GM18508 (cell line): ENCODE measurements around the gene TMEM167B.
A peak's percentile ranks its signal among the peaks of the same experiment; 100 is the strongest.
"Not testable (repeated sequence)": the region's sequence is repeated elsewhere in the genome, so short reads cannot be mapped to it uniquely, and the experiment has no call there.

Source experiments
- ATAC-seq: cut with Tn5 transposase; IDR thresholded peaks from one replicate; pipeline ENCODE4 v1.9.1; 2021; ENCODE audit warnings: moderate number of reproducible peaks; ENCODE audit not compliant: insufficient read depth, unreplicated experiment

Gene TMEM167B

GRCh38 chr1:109090196-109091077 is at the start of gene TMEM167B:
Gene TMEM167B, plus strand, starts transcription at chr1:109090764. Its CDS starts 109 bp downstream, at chr1:109090873.
- peak; percentile 74 for ATAC-seq

- ATAC-seq: peak; percentile 19
Observed at GRCh38 chr1:109040989-109041620, 49.5 kb upstream of the TMEM167B start.

DNA sequence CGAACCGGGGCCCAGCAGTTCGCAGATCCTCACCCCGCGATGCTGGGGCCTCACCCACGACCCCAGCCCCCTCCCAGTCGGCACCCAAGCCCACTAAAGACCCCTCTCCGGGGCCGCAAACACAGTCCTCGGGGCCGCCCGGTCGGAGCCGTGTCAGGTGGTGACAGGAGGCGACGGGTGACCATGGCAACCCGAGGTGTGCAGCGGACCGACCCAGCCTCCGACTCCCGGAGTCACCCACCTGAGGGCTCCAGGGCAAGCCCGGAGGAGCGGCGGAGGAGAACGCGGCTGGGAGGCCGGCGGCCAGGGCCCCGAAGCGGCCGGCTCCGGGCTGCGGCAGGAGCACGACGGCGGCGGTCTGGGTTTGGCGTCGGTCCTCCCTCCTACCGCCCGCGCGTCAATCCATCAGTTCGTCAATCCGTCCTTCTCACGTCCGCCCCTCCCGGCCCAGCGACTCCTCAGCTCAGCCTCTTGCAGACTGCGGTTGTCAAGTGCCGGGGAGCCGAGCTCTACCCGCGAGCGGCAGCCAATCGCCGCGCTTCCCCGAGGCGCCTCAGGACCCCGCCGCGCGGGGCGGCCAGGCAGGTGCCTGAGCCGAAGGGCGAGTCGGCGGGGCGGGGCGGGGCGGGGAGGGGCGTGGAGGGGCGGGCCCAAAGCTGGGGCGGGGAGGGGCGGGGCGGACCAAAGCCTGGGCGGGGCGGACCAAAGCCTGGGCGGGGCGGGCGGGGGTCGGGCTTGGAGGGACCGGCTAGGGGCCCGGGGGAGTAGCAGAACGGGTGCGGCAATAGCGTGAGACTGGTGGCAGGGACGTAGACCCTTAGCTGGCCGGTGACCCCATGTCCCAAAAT is 48.7 kb upstream of the TMEM167B start, which contains the start of gene WDR47:
TSS of gene WDR47 (minus strand) at position 482 of the 848 bp plus-strand sequence. CDS start 18,590 bp downstream, outside the sequence.
- ATAC-seq: peak; percentile 89

DNA sequence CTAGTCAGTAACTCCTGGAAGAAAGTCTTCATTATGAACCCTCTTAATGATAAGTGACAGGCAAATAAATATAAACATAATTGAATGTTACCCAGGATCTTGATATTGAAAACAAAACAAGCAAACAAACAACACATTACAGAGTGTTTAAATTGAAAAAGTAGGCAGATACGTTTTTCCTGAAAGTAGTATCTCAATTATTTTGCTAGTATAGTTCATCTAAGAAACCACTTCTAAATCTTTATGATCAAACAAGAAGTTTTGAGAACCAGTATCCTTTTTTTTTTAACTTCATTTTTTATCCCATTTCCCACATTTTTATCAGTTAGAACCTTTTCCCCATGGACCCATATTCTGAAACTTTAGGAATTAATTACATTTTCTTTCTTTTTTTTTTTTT is 45.0 kb upstream of the TMEM167B start:
- ATAC-seq: no peak

- no peak for ATAC-seq
Observed at GRCh38 chr1:109046671-109047070, 43.9 kb upstream of the TMEM167B start.

- ATAC-seq: no peak
Observed at GRCh38 chr1:109047339-109047738, 43.2 kb upstream of the TMEM167B start.

DNA sequence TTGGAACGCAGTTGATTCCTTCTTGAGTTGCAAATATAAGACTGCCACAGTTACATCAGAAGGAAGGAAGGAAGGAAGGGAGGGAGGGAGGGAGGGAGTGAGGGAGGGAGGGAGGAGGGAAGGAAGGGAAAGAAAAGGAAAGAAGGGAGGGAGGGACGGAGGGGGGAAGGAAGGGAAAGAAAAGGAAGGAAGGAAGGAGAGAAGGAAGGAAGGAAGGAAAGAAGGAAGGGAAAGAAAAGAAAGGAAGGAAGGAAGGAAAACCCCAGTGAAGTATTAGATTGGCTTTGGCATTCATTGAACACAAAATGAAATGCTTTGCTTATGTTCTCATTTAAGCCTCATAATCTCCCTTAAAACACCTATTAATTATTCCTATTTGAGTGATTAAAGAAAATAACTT is 42.2 kb upstream of the TMEM167B start:
- no peak for ATAC-seq

DNA sequence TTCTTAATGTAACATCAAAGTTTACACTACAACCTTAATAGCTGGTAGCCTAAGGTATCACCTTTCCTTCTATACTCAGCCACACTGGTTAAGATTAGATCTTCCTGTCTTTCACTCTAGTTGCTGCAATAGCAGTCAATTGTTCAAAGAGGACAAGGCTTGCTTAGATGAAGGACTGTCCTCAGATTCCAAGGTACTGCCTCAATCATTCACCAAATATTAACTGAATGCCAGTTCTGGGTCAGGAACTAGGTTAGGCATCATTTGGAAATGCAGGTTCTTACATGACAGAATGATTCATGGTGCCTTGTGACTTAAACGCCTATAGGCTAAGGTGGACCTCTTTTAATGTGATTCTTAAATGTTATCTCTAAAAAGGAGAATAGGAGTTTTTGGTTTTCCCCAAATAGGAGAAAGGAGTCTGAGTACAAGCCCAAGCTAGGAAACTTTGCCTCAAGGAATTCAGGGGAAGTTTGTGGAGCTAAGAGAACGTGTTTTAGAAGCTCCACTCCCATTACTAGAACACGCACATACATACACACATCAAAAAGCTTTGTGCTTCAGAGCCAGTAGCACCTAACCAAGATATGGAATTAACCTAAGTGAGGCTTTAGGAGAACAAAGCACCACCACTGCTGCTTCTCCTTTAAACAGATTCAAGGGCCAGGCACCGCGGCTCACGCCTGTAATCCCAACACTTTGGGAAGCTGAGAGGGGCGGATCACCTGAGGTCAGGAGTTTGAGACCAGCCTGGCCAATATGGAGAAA is 40.2 kb upstream of the TMEM167B start:
- no peak for ATAC-seq

DNA sequence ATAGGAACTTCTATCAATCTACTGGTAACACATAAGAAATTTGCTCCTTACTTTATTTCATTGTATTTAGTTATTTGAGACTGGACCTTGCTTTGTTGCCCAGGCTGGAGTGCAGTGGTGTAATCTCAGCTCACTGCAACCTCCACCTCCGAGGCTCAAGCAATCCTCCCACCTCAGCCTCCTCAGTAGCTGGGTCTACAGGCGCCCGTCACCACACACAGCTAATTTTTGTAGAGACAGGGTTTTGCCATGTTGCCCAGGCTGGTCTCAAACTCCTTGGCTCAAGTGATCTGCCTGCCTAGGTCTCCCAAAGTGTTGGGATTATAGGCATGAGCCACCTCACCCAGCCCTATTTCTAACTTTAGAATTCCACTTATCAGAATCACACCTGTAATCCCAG is 38.4 kb upstream of the TMEM167B start:
- not testable (repeated sequence) for ATAC-seq

- ATAC-seq: no peak
Observed at GRCh38 chr1:109056064-109056463, 34.5 kb upstream of the TMEM167B start.

DNA sequence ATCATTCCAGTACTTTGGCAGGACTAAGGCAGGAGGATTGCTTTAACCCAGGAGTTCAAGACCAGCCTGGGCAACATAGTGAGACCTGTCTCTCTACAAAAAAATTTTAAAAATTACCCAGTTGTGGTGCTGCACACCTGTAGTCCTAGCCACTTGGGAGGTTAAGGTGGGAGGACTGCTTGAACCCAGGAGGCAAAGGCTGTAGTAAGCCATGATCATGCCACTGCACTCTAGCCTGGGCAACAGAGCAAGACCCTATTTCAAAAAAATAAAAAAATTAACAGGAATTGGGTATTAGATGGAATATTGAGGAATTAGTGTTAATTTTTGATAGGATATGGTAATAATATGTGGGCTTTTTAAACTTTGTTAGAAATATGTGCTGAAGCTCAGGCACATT is 31.5 kb upstream of the TMEM167B start:
- ATAC-seq: no peak

DNA sequence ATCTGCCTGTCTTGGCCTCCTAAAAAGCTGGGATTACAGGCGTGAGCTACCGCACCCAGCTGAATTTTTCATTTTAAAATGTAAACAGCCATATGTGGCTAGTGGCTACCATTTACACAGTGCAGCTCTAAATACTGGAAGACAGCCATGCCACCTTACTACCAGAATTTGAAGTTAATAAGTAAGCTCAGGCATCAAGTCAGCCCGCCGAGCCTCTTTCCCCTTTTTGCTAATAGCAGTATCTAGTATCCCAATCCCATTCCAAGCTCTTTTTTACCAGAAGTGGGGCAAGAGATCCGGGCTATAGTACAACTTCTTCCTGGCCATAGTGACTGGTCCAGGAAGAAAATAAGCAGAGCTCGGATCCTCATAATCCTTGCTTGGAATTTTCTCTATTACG is 29.9 kb upstream of the TMEM167B start:
- no peak for ATAC-seq

DNA sequence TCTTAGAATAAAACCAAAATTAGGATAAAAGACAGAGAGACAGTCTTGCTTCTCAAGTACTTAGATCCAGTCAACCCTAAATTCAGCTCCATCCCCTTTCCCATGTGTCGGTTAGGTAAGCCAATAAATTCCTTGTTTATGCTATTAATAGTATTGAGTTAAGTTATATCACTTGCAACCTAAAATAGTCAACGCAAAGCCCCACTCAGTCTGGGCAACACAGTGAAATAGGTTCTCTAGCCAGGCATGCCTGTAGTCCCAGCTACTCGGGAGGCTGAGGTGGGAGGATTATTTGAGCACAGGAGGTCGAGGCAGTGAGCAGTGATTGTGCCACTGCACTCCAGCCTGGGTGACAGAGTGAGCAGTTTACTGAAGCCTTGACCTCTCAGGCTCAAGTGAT is 29.4 kb upstream of the TMEM167B start:
- ATAC-seq: no peak

GRCh38 chr1:109065137-109065536 is 25.4 kb upstream of the TMEM167B start:
- ATAC-seq: no peak

DNA sequence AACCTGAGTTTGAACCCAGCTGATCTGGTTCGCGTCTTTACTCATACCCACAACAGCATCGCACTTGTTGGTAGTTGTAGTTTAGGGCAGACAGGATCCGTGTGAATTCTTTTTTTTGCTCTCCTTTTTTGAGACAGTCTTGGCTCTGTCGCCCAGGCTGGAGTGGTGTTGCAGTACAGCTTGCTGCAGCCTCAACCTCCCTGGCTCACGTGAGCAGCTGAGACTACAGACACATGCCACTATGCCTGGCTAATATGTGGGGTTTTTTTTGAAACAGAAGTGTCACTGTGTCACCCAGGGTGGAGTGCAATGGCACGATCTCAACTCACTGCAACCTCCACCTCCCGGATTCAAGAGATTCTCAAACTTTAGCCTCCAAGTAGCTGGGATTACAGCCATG is 22.7 kb upstream of the TMEM167B start:
- ATAC-seq: no peak

GRCh38 chr1:109069294-109069693 is 21.3 kb upstream of the TMEM167B start:
- no peak for ATAC-seq

GRCh38 chr1:109075531-109076490 is 14.8 kb upstream of the TMEM167B start, which contains the start of gene TAF13:
Gene TAF13, minus strand, starts transcription at chr1:109076003. Its CDS starts 56 bp downstream, at chr1:109075947.
- ATAC-seq: peak; percentile 89

DNA sequence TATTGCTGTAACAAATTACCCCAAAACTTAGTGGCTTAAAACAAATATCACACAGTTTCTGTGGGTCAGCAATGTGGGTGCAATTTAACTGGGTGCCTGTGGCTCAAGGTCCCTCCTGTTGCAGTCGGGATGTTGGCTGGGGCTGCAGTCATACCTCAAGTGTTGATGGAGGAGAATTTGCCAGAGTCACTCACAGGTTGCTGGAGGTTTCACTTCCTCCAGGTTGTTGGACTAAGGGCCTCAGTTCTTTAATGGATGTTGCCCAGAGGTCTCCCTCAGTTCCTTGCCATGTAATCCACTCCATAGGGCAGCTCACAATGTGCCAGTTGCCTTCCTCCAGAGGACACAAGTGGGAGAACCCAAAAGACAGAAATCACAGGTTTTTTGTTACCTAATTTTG is 12.2 kb upstream of the TMEM167B start:
- no peak for ATAC-seq

DNA sequence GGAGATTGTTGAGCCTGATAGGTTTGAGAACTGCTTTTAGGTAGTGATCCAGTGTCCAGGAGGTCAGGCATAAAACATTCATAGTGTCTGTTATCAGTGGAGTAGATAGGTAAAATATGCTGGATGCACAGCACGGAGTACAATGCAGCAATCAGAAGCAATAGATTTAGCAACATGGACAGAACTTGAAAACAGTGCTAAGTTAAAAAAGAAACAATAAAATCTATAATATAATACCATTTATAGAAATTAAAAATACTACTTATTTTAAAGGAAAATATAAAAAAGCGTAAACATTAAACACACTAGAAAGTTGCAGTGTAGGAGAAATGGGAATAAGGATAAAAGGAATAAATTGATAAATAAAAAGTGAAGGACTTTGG is 11.3 kb upstream of the TMEM167B start:
- ATAC-seq: no peak
